Stimulated activated naive CD8-positive, alpha-beta T cell treated with anti-CD3 and anti-CD28 coated beads, Interleukin-15, amount 100 ng/mL, for 72 hours (primary cell): ENCODE results near the gene DNAH1.

ENCODE experiments used
- ATAC-seq: fragments of 150-1000 bp; cut with Tn5 transposase; 2 replicates; pipeline ENCODE4 v1.10.0; 2021; ENCODE audit warnings: mild to moderate bottlenecking, moderate library complexity
- DNase-seq, 2 donors: peaks; one replicate each; pipeline ENCODE4 v3.0.0; 2021 to 2022
- H3K27ac Mint-ChIP-seq, 2 donors: one replicate each; pipeline ENCODE4 v1.8.0; 2022; ENCODE audit warnings: mild to moderate bottlenecking in 2 of 2, mixed read lengths in 2 of 2, moderate library complexity in 2 of 2
- H3K27me3 Mint-ChIP-seq: one replicate; pipeline ENCODE4 v1.8.0; 2022; ENCODE audit warnings: mixed read lengths
- H3K4me1 Mint-ChIP-seq: one replicate; pipeline ENCODE4 v1.8.0; 2022; ENCODE audit warnings: mild to moderate bottlenecking, mixed read lengths
- H3K4me3 Mint-ChIP-seq, 2 donors: one replicate each; pipeline ENCODE4 v1.8.0; 2022; ENCODE audit warnings: mild to moderate bottlenecking in 2 of 2, mixed read lengths in 2 of 2, moderate library complexity in 1 of 2
- H3K9me3 Mint-ChIP-seq, 2 donors: one replicate each; pipeline ENCODE4 v1.8.0; 2022; ENCODE audit warnings: mixed read lengths in 2 of 2

Gene DNAH1

DNA sequence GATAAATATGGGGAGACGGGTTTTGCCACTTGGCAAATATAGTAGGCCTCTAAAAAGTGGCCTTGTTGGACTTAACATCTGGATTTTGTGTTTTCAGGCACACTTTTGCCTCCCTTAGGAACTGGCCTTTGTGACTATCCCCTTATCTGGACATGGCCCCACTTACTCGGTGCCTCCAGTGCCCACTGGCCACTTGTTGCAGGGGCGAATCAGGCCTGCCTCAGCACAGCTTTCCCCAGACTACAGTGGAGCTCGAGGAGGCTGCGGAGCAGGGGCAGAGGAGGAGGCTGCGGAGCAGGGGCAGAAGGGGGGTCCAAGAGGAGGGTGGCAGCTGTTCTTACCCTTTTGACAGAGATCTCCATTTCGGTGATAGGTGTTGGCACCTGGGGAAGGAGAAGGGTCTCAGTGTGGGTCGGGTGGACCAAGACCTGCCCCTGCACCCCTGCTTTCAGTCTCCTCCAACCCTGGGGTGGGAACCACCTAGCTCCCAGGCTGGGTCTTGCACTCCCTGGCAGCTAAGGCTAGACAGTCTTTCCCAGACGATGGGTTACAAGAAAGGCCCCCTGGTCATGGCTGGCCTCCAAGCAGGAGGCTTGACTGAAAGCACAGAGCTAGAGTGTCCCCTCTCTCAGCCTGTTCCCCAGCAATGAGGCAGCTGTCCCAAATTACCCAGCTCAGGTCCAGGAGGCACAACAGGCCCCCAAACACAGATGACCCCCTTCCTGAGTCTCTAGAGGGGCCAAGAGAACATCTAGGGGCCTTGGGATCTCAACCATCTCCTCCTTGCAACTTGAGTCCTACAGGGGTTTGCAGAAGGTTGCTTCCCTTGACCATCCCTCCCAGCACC is 122.7 kb downstream of the DNAH1 start:
- Mint-ChIP-seq H3K4me3 (no peak overlapping the region), H3K27ac (no peak overlapping the region)
- no peak for DNase-seq

DNA sequence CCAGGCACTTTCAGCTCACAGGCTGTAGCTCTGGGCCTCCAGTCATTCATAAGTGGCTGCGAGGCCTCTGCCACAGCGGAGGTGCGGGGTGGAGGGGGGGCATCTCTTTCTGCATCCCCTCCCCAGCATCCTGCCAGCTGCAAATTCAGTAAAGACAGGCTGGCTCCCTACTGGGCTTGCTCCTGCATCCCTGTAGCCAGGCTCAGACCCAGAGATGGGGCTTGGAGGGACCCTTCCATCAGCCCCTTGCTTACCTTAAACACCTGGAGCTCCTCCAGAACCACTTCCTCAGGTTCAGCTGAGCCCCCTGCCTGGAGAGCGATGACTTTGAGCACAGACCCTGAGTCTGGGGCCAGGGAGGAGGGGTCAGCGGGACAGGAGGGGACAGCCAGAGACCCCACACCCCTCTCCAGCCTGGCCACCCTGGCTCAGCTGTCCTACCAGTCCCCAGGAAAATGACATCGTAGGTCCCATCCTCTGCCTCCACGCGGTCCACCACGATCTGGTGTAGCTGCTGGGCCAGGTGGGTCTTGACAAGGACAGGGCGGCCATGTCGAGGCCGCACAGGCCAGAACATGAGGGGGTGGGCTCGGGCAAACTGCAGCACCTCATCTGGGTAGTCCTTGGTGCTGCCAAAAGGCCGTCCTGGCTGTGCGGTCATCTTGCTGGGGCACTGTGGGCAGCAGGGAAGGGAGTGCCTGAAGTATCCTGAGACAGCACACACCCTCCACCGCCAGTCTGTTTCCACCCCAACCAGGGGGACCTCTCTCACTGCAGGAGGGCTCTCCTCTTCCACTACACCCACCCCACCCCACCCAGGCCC is 123.5 kb downstream of the DNAH1 start:
- Mint-ChIP-seq H3K4me3 (no peak overlapping the region), H3K27ac (peak overlapping the region in 1 of 2 donors; percentile 86), H3K4me1 (no peaks in the 10 kb centered on the region), H3K9me3 (no peaks in the 10 kb centered on the region), H3K27me3 (no peaks in the 10 kb centered on the region)
- DNase-seq (no peak), ATAC-seq (no peak)

More for the DNA sequence above, 122.7 kb downstream of the DNAH1 start:
- Mint-ChIP-seq H3K27me3 (no peaks in the 10 kb centered on the region), H3K9me3 (no peaks in the 10 kb centered on the region), H3K4me1 (no peaks in the 10 kb centered on the region)
- no peak for ATAC-seq

DNA sequence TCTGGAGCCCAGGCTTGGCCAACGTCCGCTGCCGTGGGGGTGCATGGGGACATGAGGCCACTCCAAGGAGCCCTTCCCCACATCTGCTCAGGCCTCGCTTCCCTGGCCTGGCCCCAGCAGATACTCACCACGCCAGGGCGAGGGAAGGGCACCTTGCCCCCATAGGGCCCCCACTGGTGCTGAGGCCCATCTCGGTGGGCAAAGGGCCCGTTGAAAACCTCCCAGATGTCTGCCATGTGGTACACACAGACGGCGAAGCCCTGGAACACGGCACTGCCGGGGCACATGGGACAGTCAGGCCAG is 124.1 kb downstream of the DNAH1 start:
- no peak overlapping the region for H3K4me3 Mint-ChIP-seq
- no peak for ATAC-seq
- H3K27me3 Mint-ChIP-seq: no peaks in the 10 kb centered on the region
- H3K9me3 Mint-ChIP-seq: no peaks in the 10 kb centered on the region
- H3K27ac Mint-ChIP-seq: no peak overlapping the region
- DNase-seq: no peak
- H3K4me1 Mint-ChIP-seq: peaks cover 4% of the 10 kb centered on the region

DNA sequence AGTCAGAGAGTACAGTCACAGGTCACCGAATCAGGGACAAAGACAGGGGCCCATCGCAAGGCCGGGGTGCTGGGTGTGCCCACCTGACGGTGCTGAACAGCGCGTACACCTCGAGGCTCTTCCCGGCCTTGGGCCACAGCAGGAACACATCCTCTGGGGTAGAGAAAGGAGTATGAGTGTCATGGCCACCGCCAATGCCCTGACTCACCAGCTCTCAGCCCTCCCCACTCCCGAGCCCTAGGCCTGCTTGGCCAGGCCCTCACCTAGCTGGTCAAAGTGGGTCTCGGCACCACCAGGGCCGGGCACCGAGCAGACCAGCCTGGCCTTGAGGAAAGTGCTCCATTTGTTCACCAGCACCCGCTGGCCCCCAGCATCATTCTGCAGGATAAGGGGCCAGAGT is 124.6 kb downstream of the DNAH1 start:
- no peak for DNase-seq
- no peak overlapping the region for H3K4me3 Mint-ChIP-seq
- no peak for ATAC-seq
- H3K27me3 Mint-ChIP-seq: no peaks in the 10 kb centered on the region
- peaks cover 6% of the 10 kb centered on the region for H3K4me1 Mint-ChIP-seq
- no peak overlapping the region for H3K27ac Mint-ChIP-seq
- no peaks in the 10 kb centered on the region for H3K9me3 Mint-ChIP-seq

DNA sequence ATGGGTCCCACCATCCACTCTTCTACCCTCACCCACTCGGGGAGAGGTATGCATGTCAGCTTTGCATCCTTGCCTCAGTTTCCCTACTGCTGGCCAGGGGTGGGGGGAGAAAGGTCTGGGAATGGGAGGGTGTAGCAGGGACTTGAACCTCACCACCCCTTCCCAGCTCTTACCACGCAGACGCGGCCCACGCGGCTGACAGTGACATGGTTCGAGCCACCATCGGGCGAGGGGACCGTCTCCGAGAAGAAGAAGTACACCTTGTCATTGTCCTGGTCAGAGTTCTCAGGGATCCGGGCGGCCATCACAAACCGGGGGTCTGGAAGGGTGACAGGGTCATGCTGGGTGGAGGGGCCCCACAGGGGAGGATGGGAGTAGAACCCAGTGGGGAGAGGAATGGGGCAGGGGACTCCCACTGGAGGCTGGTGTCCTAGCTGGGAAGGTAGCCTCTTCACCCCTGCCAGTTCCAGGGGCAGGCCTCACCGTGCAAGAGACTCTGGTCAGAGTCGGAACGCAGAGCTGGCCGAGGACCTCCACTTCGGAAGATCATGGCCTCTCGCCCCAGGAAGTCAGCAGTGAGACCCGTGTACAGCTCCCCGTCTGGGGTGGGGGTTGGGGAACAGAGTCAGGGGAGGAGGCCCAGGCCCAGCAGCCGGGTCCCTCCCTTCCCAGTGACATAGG is 125.1 kb downstream of the DNAH1 start:
- Mint-ChIP-seq H3K27ac (no peak overlapping the region), H3K27me3 (no peaks in the 10 kb centered on the region), H3K4me3 (no peak overlapping the region), H3K4me1 (peaks cover 7% of the 10 kb centered on the region), H3K9me3 (no peaks in the 10 kb centered on the region)
- ATAC-seq (no peak), DNase-seq (no peak)

DNA sequence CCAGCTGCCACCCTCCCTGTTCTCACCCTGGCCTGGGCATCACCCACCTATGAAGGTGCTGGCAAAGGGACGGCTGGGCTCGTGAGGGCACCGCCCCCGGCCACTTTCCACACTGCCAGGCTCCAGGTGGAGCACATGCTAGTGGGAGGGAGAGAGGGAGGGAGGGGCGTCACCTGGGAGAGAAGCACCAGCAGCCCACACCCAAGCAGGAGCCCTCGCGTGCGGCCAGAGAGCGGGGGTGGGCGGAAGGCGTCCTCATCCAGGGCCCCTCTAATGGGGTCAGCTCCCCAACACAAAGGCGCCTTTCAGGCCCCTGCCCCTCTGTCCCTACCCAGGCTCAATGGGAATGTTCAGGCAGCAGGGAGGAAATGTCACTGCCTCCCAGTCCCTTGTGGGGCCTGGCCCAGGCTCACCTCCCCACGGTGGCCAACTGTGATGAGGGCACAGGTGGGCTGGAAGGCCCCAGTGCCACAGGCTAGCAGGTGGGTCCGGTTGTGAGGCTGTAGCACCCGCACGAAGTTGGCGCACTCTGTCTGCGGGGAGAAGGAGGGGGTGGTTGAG is 125.7 kb downstream of the DNAH1 start:
- no peak overlapping the region for H3K4me3 Mint-ChIP-seq
- H3K27ac Mint-ChIP-seq: no peak overlapping the region
- H3K27me3 Mint-ChIP-seq: no peaks in the 10 kb centered on the region
- no peaks in the 10 kb centered on the region for H3K9me3 Mint-ChIP-seq
- ATAC-seq: no peak
- H3K4me1 Mint-ChIP-seq: peaks cover 13% of the 10 kb centered on the region
- DNase-seq: no peak

DNA sequence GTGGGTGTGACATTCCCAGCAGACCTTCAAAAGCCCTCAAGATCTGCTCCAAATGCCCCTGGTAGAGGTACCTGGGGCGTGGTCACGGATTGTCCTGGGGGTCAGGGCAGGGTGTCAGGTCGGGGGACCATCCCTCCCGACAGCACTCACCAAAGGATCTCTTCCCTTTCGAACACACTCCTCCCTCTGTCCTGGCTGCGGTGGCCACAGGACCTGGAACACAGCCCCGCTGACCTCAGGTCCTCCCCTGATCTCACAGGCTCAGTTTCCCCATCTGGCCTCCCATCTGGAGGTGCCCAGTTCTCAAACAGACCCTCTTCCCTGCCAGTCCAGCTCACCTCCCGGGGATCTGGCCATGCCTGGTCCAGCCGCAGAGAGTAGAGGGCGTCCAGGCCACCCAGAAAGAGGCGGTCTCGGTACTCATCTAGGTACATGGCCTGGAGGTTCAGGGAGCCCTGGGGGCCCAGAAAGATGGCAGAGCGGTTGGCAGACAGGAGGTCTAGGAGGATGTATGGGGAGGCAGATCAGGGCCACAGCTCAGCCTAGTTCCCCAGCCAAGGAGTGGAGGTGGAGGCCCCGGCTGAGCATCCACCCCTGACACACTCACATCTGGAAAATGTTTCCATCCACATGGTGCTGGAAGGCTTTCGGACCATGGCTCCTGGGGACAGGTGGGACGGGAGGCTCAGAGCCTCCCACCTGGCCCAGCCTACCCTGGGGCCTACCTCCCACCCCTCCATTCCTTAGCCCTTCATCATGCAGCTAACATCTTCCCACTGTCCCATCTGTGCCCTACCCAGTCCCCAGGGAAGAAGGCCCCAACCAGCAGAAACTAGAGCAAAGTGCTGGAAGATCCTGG is 126.5 kb downstream of the DNAH1 start:
- DNase-seq (no peak), ATAC-seq (no peak)
- Mint-ChIP-seq H3K4me3 (no peak overlapping the region), H3K27me3 (no peaks in the 10 kb centered on the region), H3K9me3 (no peaks in the 10 kb centered on the region), H3K4me1 (peaks cover 18% of the 10 kb centered on the region), H3K27ac (peak overlapping the region in 1 of 2 donors; percentile 59)

DNA sequence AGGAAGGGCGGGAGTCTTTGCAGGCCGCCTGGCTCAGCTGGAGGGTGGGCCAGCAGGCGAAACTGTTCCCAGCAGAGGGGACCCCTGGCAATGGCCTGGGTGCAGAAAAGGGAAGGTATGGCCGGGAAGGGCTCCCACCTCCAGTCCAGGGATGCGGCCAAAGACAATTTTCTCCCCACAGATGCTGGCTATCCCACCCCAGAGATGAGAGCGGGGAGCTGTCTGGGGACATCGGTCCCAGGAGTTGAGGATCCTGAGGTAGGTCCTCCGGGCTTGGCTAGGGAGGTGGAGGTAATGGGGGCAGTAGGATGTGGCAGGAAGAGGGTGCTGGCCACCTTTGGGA is 127.1 kb downstream of the DNAH1 start:
- H3K4me1 Mint-ChIP-seq: peaks cover 18% of the 10 kb centered on the region
- no peaks in the 10 kb centered on the region for H3K27me3 Mint-ChIP-seq
- no peak for DNase-seq
- no peak for ATAC-seq
- no peak overlapping the region for H3K4me3 Mint-ChIP-seq
- H3K9me3 Mint-ChIP-seq: no peaks in the 10 kb centered on the region
- peak overlapping the region in 1 of 2 donors; percentile 59 for H3K27ac Mint-ChIP-seq

DNA sequence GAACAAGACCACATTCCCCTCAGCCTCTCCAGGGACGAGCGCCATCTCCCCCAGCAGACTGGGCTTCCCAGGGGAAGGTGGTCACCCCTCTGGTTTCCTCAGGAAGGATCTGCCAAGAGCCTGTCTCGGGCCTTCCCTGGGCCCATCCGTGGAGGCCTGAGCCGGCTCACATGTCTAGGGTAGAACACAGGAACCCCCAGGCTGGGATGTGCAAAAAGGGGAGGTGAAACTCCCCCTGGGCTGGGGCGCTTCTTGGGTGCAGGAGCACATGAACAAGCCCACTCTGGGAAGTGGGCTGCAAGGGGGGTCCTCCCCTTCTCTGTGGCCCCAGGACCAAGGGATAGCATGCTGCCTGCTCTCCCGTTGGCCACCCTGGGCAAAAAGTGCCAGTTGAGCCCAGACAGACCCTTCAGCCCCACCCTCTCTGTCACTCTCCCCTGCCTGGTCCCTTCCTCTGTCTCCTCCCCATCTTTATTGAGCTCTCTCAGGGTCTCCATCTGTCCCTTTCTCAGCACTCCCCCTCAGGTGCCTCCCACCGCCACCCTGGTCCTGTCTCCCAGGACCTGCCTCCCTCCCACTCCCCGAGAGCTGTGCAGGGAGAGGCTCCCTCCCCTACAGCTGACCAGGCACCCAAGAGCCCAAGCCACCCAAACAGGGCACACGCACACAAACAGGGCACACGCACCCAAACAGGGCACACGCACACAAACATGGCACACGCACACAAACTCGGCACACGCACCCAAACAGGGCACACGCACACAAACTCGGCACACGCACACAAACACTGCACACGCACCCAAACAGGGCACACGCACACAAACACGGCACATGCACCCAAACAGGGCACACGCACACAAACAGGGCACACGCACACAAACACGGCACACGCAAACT is 127.9 kb downstream of the DNAH1 start:
- Mint-ChIP-seq H3K4me1 (peaks cover 18% of the 10 kb centered on the region), H3K27ac (no peak overlapping the region), H3K4me3 (peak overlapping the region in 1 of 2 donors; percentile 21), H3K9me3 (no peaks in the 10 kb centered on the region), H3K27me3 (no peaks in the 10 kb centered on the region)
- no peak for ATAC-seq
- DNase-seq: no peak

DNA sequence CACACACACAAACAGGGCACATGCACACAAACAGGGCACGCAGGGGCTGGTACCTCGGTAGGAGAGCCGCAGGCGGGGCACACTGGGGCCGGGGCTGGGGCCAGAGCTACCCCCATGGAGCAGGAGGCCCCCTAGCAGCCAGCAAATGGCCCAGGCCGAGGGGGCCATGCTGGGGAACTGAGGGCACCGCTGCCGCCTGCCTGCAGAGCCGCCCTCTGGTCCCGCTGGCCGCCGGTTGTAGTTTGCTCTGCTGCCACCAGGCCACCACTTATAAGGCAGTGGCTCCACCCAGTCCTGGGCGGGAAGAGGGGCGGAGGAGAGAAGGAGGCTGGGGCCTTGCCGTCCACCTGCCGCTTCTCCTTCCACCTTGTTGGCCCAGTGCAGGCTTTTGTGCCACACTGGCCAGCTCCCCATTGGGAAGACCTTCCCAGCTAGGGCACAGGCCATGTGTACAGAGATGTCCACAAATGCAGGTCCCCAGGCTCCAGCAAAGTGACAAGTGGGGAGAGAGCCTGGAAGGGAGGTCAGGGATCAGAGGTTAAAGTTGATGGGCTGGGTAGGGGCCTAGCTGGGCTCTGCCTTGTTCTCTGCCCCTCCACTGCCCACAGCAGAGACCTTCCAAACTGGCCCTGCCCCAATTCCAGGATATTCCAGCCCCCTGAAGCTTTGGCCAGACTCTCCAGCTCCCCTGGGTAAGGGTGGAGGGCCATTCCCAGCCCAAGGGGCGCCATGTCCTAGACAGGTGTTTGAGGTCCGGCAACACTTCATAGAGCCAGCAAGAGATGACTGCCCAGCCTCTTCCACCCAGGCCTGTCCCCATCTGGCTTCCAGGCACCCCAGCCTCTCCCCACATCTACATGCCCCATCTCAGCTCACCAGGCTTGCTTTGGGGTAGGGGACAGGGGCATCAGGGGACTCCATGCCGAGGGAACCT is 129.0 kb downstream of the DNAH1 start, which contains the start of gene SEMA3G:
Gene SEMA3G (minus strand): TSS at position 244 of the 934 bp plus-strand sequence. CDS start 76 bp downstream, at position 168.
- Mint-ChIP-seq H3K4me3 (peak within 1 kb of the TSS in 1 of 2 donors; percentile 43), H3K27ac (peak within 1 kb of the TSS; percentile 19 to 87), H3K9me3 (no peaks in the 10 kb centered on the region), H3K27me3 (no peaks in the 10 kb centered on the region), H3K4me1 (peaks cover 18% of the 10 kb centered on the region)
- ATAC-seq: peak; percentile 93
- peak; percentile 77 to 79 for DNase-seq

DNA sequence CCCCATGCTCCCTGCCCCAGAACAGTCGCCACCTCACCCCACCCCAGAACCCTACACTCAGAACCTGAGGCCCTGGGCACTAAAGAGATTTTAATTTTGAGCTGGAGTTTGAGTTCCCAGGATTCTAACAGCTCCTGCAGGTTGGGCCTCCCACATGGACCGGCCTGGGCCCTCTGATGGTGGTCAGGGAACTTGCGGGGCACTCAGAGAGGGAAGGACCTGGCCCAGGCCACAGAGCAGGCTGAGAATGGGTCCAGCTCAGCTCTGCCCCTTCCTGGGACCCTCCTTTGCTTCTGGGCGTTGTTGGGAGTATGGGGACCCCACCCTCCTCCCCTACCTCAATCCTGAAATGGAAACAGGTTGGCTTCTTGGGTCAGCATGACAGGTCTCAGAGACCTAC is 129.9 kb downstream of the DNAH1 start:
- Mint-ChIP-seq H3K27me3 (no peaks in the 10 kb centered on the region), H3K9me3 (no peaks in the 10 kb centered on the region), H3K27ac (no peak overlapping the region), H3K4me1 (peaks cover 18% of the 10 kb centered on the region), H3K4me3 (no peak overlapping the region)
- ATAC-seq (no peak), DNase-seq (no peak)

DNA sequence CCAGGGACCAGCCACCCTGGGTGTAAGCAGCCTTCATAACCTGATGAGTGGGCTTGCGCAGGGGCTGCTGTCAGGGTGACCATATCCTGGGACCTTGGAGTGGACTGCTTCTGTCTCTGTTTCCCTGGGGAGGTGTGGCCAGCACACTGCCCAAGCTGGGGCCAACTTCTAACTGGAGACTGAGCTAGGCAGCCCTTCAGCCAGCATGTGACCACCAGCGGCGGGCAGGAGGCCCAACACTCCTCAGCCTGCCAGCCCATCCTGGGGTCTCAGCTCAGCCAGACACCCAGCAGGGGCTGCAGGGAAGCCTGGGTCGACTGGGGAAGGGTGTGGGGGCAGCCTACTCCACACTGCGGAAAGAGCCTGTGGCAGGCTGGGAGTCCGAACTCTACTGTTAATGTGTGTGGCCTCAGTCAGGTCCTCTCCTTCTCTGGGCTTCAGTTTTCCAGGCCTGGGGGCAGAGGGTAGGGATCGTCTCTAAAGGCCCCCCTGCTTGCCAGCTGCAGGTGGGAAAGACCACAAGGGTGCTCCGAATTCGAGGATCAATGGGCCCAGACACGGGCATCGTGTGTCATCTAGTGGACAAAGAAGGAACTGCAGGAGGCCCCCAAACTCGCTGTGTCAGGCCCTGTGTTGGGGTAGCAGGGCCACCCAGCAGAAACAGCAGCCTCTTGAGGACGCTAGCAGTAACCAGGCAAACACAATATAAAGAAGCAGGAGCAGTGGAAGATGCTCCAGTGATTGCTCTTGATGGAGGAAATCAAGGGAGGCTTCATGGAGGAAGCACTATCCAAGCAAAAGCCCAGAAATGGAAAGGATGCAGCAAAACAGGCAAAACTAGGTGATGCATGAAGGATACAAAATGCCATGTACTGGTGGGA is 130.8 kb downstream of the DNAH1 start:
- peak; percentile 65 for ATAC-seq
- Mint-ChIP-seq H3K9me3 (no peaks in the 10 kb centered on the region), H3K27me3 (no peaks in the 10 kb centered on the region), H3K4me1 (peaks cover 18% of the 10 kb centered on the region), H3K4me3 (no peak overlapping the region), H3K27ac (peak overlapping the region in 1 of 2 donors; percentile 23)
- peak; percentile 73 to 74 for DNase-seq
